GM12873 (cell line): Measurements from ENCODE around the gene HS3ST4.

ENCODE experiments used
- CTCF ChIP-seq: IDR thresholded peaks from 2 replicates; pipeline ENCODE4 v1.5.1; 2012; ENCODE audit warnings: low read depth, mild to moderate bottlenecking, moderate library complexity, low read length, control low read depth; ENCODE audit not compliant: insufficient read depth; ENCODE audit errors: missing control alignments

Gene HS3ST4

GRCh38 chr16:26026709-26027450 is 335.1 kb downstream of the HS3ST4 start:
- no peak for TF ChIP-seq CTCF

GRCh38 chr16:26031286-26031685 is 339.5 kb downstream of the HS3ST4 start:
- no peak for TF ChIP-seq CTCF

GRCh38 chr16:26041952-26042668 is 350.4 kb downstream of the HS3ST4 start:
- TF ChIP-seq CTCF, result no peak

- no peak for TF ChIP-seq CTCF
Measured at GRCh38 chr16:26050472-26050871, 358.7 kb downstream of the HS3ST4 start.

DNA sequence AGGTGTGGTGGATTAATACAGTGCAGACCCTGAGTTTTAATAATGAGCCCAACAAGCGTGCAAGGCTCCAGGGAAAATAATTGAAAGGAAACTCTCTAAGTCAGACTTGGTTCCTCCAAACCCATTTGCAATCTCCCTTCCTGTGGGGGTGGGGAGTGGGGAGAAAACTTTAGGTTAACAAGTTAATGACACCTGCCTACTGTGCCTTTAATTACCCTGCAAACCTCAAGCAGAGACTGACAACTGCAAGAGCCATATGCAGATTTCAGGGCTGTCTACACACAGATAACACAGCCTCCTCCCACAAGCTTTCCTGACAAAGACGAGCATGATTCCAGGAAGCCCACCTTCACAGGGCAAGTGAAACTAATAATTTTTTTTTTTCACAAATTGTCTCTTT is 359.3 kb downstream of the HS3ST4 start:
- no peak for TF ChIP-seq CTCF

GRCh38 chr16:26053889-26054288 is 362.1 kb downstream of the HS3ST4 start:
- no peak for TF ChIP-seq CTCF

DNA sequence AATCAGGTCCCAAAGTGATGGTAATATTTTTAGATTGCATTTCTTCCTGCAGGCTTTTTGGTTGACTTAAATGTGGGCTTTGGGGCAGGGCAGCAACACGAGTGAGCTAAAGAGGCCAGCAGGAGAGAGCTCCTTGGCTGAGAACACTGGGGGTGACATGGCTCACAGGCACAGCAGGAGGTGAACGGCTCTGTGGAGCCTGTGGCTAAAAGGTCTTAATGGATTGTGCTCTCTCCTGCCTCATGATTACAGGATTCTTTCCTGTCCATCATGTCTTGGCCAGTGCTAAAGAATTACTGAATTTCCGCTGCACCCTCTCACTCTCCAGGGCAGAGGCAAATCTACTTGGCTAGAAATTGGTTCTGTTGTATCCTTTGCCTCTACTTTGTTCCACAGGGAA is 366.6 kb downstream of the HS3ST4 start:
- no peak for TF ChIP-seq CTCF
